LNCAP (cell line): ENCODE data around the gene NCOR2.

Experiments used
- TF ChIP-seq, protein P1 (sequence below): fragments of 450-650 bp; IDR thresholded peaks from 2 replicates; pipeline ENCODE4 v1.5.1; 2017; ENCODE audit warnings: mild to moderate bottlenecking

Gene NCOR2

DNA sequence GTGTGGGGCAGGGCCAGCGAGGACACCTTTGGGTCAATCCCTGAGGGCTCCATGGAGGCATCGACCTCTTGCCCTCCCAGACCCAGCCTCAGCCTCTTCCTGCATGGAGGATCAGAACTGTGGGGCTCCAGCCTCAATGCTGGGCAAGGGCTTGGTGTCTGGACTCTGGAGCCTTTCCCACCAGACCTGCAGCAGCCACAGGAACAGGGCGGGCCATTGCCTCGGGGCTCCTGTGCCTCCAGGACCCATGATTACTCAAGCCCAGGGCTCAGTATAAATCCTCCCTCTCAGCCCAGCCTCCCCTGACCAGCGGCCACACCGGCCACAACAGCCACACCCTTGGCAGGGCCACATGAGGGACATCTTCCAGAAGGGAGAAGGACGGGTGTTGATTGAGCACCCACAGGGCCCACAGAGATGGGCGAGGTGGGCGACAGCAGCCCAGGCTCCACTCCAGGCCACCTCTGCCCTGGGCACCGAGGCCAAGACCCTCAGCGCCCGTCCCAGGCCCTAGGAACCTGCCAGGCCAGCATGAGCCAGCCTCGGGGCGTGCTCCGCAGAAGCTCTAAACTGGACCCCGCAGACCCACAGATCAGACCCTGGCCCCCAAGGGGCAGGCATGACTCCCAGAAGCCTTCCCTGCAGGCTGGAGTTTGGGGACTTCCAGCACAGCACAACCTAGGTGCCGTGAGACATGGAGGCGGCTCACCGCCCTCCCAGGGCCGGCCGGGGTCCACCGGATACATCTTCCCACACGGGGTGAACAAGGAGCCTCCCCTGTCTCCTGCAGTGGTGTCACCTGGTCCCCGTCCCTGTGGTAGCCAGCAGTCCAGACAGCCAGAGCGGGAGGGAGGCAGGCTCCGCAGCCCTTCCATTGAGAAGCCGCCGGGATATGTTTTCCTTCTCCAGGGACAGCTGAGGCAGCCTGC lies 25.1 kb downstream of the NCOR2 start:
- TF ChIP-seq, protein P1, sequence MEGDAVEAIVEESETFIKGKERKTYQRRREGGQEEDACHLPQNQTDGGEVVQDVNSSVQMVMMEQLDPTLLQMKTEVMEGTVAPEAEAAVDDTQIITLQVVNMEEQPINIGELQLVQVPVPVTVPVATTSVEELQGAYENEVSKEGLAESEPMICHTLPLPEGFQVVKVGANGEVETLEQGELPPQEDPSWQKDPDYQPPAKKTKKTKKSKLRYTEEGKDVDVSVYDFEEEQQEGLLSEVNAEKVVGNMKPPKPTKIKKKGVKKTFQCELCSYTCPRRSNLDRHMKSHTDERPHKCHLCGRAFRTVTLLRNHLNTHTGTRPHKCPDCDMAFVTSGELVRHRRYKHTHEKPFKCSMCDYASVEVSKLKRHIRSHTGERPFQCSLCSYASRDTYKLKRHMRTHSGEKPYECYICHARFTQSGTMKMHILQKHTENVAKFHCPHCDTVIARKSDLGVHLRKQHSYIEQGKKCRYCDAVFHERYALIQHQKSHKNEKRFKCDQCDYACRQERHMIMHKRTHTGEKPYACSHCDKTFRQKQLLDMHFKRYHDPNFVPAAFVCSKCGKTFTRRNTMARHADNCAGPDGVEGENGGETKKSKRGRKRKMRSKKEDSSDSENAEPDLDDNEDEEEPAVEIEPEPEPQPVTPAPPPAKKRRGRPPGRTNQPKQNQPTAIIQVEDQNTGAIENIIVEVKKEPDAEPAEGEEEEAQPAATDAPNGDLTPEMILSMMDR, result no peak

DNA sequence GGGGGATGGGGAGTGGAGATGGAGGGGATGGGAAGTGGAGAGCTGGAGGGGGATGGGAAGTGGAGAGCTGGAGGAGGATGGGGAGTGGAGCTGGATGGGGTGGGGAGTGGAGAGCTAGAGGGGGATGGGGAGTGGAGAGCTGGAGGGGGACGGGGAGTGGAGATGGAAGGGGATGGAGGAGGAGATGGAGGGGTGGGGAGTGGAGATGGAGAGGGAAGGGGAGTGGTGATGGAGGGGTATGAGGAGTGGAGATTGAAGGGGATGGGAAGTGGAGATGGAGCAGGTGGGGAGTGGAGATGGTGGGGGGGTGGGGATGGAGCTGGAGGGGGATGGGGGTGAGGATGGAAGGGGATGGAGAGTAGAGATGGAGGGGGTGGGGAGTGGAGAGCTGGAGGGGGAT lies 26.1 kb downstream of the NCOR2 start:
- TF ChIP-seq, protein P1, result no peak

DNA sequence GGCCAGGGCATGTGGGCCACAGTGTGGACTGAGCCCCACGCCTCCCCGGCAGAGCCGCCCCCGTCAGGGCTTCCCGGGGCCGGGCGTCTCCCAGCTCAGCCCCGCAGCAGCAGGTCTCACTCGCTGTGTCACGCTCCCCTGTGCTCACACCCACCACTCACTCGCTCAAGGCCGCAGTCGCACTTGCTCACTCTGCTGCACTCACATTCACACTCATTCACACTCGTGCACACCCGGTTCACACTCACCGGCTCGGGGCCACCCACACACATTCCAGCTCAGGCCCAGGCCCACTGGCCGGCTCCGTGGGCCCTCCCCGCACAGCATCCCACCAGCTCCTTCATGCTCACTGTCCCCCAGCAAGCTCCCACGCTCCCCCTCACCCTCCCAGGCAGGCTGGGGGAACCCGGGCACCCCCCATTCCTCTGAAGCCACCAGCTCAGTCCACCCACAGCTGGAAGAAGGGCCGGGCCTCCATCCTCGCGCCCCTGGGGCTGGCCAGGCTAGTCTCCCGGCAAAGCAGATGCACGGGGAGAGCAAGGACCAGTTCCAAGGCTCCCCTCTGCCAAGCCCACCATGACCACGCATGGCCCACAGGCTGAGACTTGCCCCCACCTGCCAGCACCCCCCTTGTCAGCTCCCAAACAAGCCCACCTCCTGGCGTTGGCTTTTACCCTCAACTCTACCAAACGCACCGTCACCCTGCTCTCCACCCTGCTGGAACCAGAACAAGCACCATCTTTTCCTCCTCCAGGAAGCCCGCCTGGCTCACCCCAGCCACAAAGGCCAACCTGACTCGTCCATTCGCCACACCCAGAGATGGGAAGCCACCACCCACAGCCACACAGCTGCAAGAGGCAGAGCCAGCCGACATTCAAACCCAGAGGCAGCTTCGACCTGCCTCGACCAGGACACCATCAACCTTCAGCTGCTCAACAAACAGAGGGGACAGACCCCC lies 28.0 kb downstream of the NCOR2 start:
- TF ChIP-seq, protein P1, result no peak

DNA sequence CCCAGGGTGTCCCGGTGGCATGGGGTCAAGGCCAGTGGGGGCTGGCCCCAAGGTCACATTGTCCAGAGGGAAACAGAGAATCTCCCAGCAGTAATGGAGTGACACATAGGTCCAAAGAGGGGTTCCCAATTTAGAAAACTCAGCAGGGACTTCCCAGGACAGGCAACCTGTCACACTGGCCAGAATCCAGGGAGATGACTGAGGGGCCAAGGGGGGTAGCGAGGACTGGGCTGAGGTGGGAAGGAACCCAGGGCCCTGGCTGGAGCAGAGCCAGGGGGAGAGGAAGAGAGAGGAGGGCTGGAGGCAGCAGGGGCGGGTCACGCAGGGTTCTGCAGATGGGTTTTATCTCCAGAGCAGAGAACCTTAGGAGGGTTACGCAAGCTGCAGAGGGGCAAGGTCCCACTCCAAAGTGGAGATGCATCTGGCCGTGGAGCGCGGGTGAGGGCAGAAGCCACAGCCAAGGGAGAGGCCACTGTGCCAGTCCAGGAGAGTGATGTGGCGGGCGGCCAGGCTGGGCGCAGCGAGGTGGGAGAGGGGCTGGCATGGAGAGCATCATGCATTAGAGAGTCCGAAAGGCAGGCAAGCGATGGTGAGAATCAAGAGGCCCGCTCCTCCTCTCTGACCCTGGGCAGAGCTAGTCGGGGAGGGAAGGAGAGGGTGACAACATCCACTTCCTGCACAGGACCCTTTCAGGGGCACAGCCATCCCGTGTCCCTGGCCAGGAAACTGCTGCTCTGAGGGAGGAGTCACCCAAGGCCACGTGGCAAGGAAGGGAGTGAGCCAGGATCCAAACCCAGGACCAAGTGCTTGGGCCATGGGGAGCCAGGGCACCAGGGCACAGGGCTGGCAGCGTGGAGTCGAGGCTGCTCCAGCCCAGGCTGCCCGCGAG lies 29.0 kb downstream of the NCOR2 start:
- TF ChIP-seq, protein P1, result no peak

DNA sequence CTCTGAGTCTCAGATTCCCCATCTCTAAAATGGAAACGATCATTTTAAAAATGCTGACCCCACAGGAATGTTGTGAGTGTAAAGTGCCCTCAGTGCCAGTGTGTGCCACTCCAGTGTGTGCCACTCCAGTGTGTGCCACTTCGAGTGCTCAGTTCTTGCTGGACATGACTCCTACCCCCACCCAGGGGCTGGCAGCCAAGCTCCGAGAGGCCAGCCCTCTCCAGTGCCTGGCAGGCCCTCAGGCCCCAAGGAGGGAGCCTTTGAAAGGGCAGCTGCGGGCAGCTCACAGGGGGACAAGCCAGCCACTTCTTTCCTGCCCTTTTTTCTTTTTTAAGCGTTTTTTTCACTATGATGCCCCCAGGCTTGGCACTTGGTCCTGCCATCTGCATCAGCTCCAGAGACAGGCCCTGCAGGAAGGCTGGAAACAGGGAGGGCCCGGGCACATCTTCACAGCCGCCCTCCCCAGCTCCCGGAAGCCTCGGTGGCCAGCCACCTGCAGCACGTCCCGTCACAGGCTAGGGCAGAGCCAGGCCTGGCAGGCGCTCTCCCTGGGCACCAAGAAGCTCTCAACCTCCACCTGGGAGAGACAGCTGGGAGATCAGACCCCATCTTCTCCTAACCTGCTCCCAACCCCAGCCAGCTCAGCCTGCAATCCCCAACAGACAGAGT lies 29.8 kb downstream of the NCOR2 start:
- TF ChIP-seq, protein P1, result no peak

GRCh38 chr12:124536641-124537040 lies 30.8 kb downstream of the NCOR2 start:
- TF ChIP-seq, protein P1, result no peak
